ENCODE results near the gene MAN1B1.
"Not testable (repeated sequence)": the region's sequence is repeated elsewhere in the genome, so short reads cannot be mapped to it uniquely, and the experiment has no call there.

MAN1B1 gene

GRCh38 chr9:137112564-137113384, 26.0 kb downstream of the MAN1B1 start:
- DNase-seq: no peak

- DNase-seq: no peak
Measured at GRCh38 chr9:137113385-137114159, 26.8 kb downstream of the MAN1B1 start.

GRCh38 chr9:137114220-137114612, 27.4 kb downstream of the MAN1B1 start:
- no peak for DNase-seq

- peak in 1 of 2 experiments; percentile 28 for DNase-seq
Measured at GRCh38 chr9:137114613-137115393, 28.0 kb downstream of the MAN1B1 start, which contains the start of gene DPP7. DPP7 (minus strand) TSS chr9:137114733; CDS start chr9:137114713, 20 bp downstream.

- DNase-seq: no peak
Measured at GRCh38 chr9:137115394-137116026, 28.7 kb downstream of the MAN1B1 start.

- no peak for DNase-seq
Measured at GRCh38 chr9:137116027-137116507, 29.3 kb downstream of the MAN1B1 start.

- no peak for DNase-seq
Measured at GRCh38 chr9:137116728-137117127, 29.9 kb downstream of the MAN1B1 start.

GRCh38 chr9:137117269-137117731, 30.5 kb downstream of the MAN1B1 start:
- no peak for DNase-seq

- DNase-seq: not testable (repeated sequence)
Measured at GRCh38 chr9:137118092-137118603, 31.4 kb downstream of the MAN1B1 start.

- not testable (repeated sequence) for DNase-seq
Measured at GRCh38 chr9:137121927-137122795, 35.4 kb downstream of the MAN1B1 start.

GRCh38 chr9:137122796-137123467, 36.1 kb downstream of the MAN1B1 start:
- not testable (repeated sequence) for DNase-seq

- no peak for DNase-seq
Measured at GRCh38 chr9:137123468-137123837, 36.7 kb downstream of the MAN1B1 start.

- DNase-seq: not testable (repeated sequence)
Measured at GRCh38 chr9:137123952-137124462, 37.2 kb downstream of the MAN1B1 start.

GRCh38 chr9:137126786-137127185, 40.0 kb downstream of the MAN1B1 start:
- no peak for DNase-seq

- DNase-seq: no peak
Measured at GRCh38 chr9:137127301-137128157, 40.7 kb downstream of the MAN1B1 start.

GRCh38 chr9:137128158-137128861, 41.5 kb downstream of the MAN1B1 start:
- no peak for DNase-seq

- DNase-seq: no peak
Measured at GRCh38 chr9:137128862-137129455, 42.2 kb downstream of the MAN1B1 start.

All from NCI-H187 (cell line).